ENCODE measurements around the gene CDK14. TPM values are rescaled to one million over a fixed set of nuclear protein-coding genes. Genes with fewer than 3 reads are reported as not detected.

CDK14 gene
- total RNA-seq, 4 donors from 2014 or later: 3.3 to 61.6 (median 38.7) TPM

DNA sequence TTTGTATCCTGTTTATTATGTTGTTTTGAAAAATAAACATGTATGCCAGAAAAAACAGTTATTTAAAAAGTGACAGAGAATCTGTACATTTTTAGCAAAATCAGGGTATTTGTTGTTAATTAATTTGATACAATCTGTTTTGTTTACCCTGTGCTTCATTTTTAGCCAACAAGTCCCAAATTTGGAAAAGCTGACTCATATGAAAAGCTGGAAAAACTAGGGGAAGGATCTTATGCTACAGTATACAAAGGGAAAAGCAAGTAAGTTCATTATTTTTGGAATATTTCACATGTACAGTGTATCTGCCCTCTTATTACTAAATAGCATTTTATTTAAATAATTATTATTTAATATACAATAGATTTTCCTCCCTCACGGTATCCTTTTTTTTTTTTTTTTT lies 151.4 kb downstream of the CDK14 start:
- no peak for DNase-seq
- TF ChIP-seq, protein P1, sequence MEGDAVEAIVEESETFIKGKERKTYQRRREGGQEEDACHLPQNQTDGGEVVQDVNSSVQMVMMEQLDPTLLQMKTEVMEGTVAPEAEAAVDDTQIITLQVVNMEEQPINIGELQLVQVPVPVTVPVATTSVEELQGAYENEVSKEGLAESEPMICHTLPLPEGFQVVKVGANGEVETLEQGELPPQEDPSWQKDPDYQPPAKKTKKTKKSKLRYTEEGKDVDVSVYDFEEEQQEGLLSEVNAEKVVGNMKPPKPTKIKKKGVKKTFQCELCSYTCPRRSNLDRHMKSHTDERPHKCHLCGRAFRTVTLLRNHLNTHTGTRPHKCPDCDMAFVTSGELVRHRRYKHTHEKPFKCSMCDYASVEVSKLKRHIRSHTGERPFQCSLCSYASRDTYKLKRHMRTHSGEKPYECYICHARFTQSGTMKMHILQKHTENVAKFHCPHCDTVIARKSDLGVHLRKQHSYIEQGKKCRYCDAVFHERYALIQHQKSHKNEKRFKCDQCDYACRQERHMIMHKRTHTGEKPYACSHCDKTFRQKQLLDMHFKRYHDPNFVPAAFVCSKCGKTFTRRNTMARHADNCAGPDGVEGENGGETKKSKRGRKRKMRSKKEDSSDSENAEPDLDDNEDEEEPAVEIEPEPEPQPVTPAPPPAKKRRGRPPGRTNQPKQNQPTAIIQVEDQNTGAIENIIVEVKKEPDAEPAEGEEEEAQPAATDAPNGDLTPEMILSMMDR (IDR thresholded peaks at IDR 0.05): no peak
- no peak for TF ChIP-seq POLR2A (IDR thresholded peaks at IDR 0.05)
- H3K27me3 ChIP-seq: no peaks in the 10 kb centered on the region
- H3K36me3 ChIP-seq: no peaks in the 10 kb centered on the region
- no peak overlapping the region for H3K27ac ChIP-seq
- intact Hi-C loops (cut with DNase I; ENCODE audit: low total_unique reads): no loop called here
- H3K4me1 ChIP-seq: no peaks in the 10 kb centered on the region
- H3K4me3 ChIP-seq: no peak overlapping the region
- no peaks in the 10 kb centered on the region for H3K9me3 ChIP-seq

DNA sequence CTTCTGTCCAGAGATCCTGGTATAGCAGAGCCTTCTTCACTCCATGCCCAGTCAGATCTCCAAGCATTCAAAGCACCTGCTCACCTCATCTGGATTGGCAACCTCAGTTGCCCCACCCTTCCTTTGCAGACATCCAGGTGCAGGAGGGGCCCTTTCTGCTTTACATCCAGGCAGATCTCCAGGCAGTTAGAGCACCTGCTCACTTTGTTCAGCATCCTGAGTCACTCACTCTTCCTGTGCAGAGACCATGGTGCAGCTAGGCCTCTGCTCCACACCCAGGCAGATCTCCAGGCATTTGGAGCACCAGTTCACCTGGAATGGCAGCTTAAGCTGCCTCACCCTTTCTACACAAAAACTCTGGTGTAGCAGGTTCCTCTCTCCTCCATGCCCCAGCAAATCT lies 153.1 kb downstream of the CDK14 start:
- no peak for DNase-seq
- Histone ChIP-seq H3K9me3 (no peaks in the 10 kb centered on the region), H3K27ac (no peak overlapping the region), H3K36me3 (no peaks in the 10 kb centered on the region), H3K4me3 (no peak overlapping the region), H3K4me1 (no peaks in the 10 kb centered on the region), H3K27me3 (no peaks in the 10 kb centered on the region)
- TF ChIP-seq POLR2A (IDR thresholded peaks at IDR 0.05): no peak
- TF ChIP-seq, protein P1 (IDR thresholded peaks at IDR 0.05): no peak
- intact Hi-C loops (cut with DNase I; ENCODE audit: low total_unique reads): no loop called here

DNA sequence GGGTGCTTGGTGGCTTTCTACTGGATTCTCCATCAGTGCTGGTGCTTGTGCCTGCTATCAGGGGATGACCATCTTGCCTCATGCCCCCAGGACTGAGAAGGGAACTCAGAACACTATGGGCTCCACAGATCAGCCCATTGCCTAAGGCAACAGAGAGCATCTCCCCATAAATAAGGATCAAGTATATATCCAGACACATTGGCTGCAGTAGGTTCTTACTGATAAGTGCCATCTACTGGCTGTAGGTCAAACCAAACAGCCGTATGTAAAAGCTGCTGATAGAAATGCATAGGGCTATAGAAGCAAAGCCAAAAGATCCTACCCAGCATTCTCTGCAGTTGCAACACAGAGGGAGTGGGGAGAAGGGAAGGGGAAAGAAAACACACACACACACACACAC lies 153.7 kb downstream of the CDK14 start:
- Histone ChIP-seq H3K4me1 (no peaks in the 10 kb centered on the region), H3K27me3 (no peaks in the 10 kb centered on the region), H3K36me3 (no peaks in the 10 kb centered on the region), H3K27ac (no peak overlapping the region), H3K9me3 (no peaks in the 10 kb centered on the region), H3K4me3 (no peak overlapping the region)
- TF ChIP-seq, protein P1 (IDR thresholded peaks at IDR 0.05): no peak
- no peak for TF ChIP-seq POLR2A (IDR thresholded peaks at IDR 0.05)
- no peak for DNase-seq
- intact Hi-C loops (cut with DNase I; ENCODE audit: low total_unique reads): no loop called here

DNA sequence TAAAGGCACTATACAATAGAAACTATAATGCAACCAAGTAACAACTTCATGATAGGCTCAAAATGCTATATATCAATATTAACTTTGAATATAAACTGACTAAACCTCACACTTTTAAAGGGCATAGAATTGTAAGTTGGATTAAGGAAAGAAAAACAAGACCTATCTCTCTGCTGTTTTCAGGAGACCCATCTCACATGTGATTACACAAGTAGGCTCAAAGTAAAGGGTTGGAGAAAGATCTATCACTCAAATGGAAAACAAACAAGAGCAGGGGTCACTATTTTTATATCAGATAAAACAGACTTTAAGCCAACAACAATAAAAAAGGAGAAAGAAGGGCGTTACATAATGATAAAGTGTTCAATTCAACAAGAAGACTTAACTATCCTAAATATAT lies 155.5 kb downstream of the CDK14 start:
- no peak for TF ChIP-seq POLR2A (IDR thresholded peaks at IDR 0.05)
- TF ChIP-seq, protein P1 (IDR thresholded peaks at IDR 0.05): no peak
- H3K27ac ChIP-seq: no peak overlapping the region
- H3K4me1 ChIP-seq: no peaks in the 10 kb centered on the region
- H3K27me3 ChIP-seq: no peaks in the 10 kb centered on the region
- no peaks in the 10 kb centered on the region for H3K36me3 ChIP-seq
- no peak for DNase-seq
- no peak overlapping the region for H3K4me3 ChIP-seq
- intact Hi-C loops (cut with DNase I; ENCODE audit: low total_unique reads): no loop called here
- H3K9me3 ChIP-seq: no peaks in the 10 kb centered on the region

DNA sequence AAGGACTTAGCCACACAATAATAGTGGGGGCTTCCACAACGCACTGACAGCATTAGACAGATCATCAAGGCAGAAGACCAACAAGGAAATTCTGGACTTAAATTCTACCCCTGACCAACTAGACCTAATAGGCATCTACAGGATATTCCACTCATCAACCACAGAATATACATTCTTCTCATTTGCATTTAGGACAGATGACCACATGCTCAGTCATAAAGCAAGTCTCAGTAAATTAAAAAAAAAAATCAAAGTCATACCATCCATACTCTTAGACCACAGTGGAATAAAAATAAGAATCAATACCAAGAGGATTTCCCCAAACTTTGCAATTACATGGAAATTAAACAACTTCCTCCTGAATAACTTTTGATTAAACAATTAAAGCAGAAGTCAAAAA lies 155.9 kb downstream of the CDK14 start:
- no peak overlapping the region for H3K27ac ChIP-seq
- no peaks in the 10 kb centered on the region for H3K4me1 ChIP-seq
- DNase-seq: no peak
- TF ChIP-seq, protein P1 (IDR thresholded peaks at IDR 0.05): no peak
- TF ChIP-seq POLR2A (IDR thresholded peaks at IDR 0.05): no peak
- H3K9me3 ChIP-seq: no peaks in the 10 kb centered on the region
- H3K4me3 ChIP-seq: no peak overlapping the region
- H3K36me3 ChIP-seq: no peaks in the 10 kb centered on the region
- intact Hi-C loops (cut with DNase I; ENCODE audit: low total_unique reads): no loop called here
- H3K27me3 ChIP-seq: no peaks in the 10 kb centered on the region
